ENCODE results near the gene TENT5C. TPM values are rescaled to one million over a fixed set of nuclear protein-coding genes. Genes with fewer than 3 reads are reported as not detected.
A peak's percentile ranks its signal among the peaks of the same experiment; 100 is the strongest.

The TENT5C gene
- total and polyA plus RNA-seq, 2 of the 13 experiments (the other 11 are each of a cell fraction or from before 2014, with no cell fraction given) = 0.02 to 0.38 TPM

- peak; percentile 30 for TF ChIP-seq ASH2L (IDR thresholded peaks at IDR 0.05; ENCODE audit: insufficient read length, low read depth, low read length)
- TF ChIP-seq SIN3A (IDR thresholded peaks at IDR 0.05; ENCODE audit: borderline replicate concordance, low read depth, low read length) = peak; percentile 11; the same call in 1 of the 2 replicates
- TF ChIP-seq ZNF543 (CRISPR knock-in tag; IDR thresholded peaks at IDR 0.05) = 0 out of 2 replicates have a peak, but pooled peaks have one; percentile 1
- TF ChIP-seq ZNF407 (CRISPR knock-in tag; IDR thresholded peaks at IDR 0.05; ENCODE audit: not compliant biosample characterization) = peak; percentile 11
- no peak for TF ChIP-seq JUND (CRISPR knock-in tag; IDR thresholded peaks at IDR 0.05)
- no peak for TF ChIP-seq ZNF580 (CRISPR knock-in tag; IDR thresholded peaks at IDR 0.05; ENCODE audit: borderline replicate concordance, low read depth)
- TF ChIP-seq ZFP91 (CRISPR knock-in tag; IDR thresholded peaks at IDR 0.05; ENCODE audit: borderline replicate concordance) = 0 out of 2 replicates have a peak, but pooled peaks have one; percentile 12
- no peak for TF ChIP-seq FOXP4 (CRISPR knock-in tag; IDR thresholded peaks at IDR 0.05)
- 0 out of 2 replicates have a peak, but pooled peaks have one; percentile 0 for TF ChIP-seq PRDM10 (CRISPR knock-in tag; IDR thresholded peaks at IDR 0.05; ENCODE audit: low read depth)
- 0 out of 2 replicates have a peak, but pooled peaks have one; percentile 4 for TF ChIP-seq ZNF335 (CRISPR knock-in tag; IDR thresholded peaks at IDR 0.05)
Observed at GRCh38 chr1:117605164-117605773, 579 bp upstream of the TENT5C start (continued).

All from HepG2 (cell line).